Common myeloid progenitor, CD34-positive (primary cell): Measurements from ENCODE around the gene AFDN.

ENCODE experiments used
- CTCF ChIA-PET: fragments of 350-600 bp; sonication (Branson Sonifier 250); formaldehyde crosslinking; loops from one replicate; lab custom pipeline; 2021; ENCODE audit warnings: antibody characterized with exemption; lab: Charles Lee
- POLR2A ChIA-PET: fragments of 350-600 bp; sonication (Branson Sonifier 250); formaldehyde crosslinking; loops from one replicate; lab custom pipeline; 2021; ENCODE audit warnings: antibody characterized with exemption; lab: Charles Lee
- DNase-seq, 3 donors: peaks; one replicate each; pipeline versions ENCODE4 v3.0.0 to v3.0.0-alpha.2; 2013
- H3K27ac ChIP-seq, 2 experiments: 1 replicate in 1 of 2; 2 replicates in 1 of 2; pipeline ENCODE4 v1.7.0; 2013; ENCODE audit warnings: inconsistent platforms in 2 of 2, low read length in 2 of 2, mild to moderate bottlenecking in 2 of 2, low read depth in 1 of 2, moderate library complexity in 1 of 2; ENCODE audit not compliant: severe bottlenecking in 2 of 2, insufficient read depth in 1 of 2, poor library complexity in 1 of 2
- H3K27me3 ChIP-seq, 5 experiments: replicated peaks in 2 of 5; 1 replicate in 3 of 5; 2 replicates in 2 of 5; pipeline versions ENCODE4 v1.6.1 to v1.7.0; 2013; ENCODE audit warnings: low read length in 4 of 5, mild to moderate bottlenecking in 2 of 5, moderate library complexity in 2 of 5, inconsistent platforms in 1 of 5; ENCODE audit not compliant: insufficient read depth in 5 of 5, control insufficient read depth in 4 of 5
- H3K36me3 ChIP-seq, 4 experiments: 1 replicate in 2 of 4; 2 replicates in 2 of 4; pipeline versions ENCODE4 v1.6.1 to v1.7.0; 2013; ENCODE audit warnings: low read length in 3 of 4, control low read depth in 1 of 4, mild to moderate bottlenecking in 1 of 4; ENCODE audit not compliant: control insufficient read depth in 4 of 4, insufficient read depth in 4 of 4
- H3K4me1 ChIP-seq, 4 experiments: 1 replicate in 3 of 4; 2 replicates in 1 of 4; pipeline versions ENCODE4 v1.6.1 to v1.7.1; 2013; ENCODE audit warnings: low read length in 3 of 4, mild to moderate bottlenecking in 3 of 4, control low read depth in 1 of 4, inconsistent platforms in 1 of 4, moderate library complexity in 1 of 4; ENCODE audit not compliant: control insufficient read depth in 4 of 4, insufficient read depth in 4 of 4; ENCODE audit errors: control extremely low read depth in 1 of 4
- H3K4me3 ChIP-seq, 7 experiments: 1 replicate in 4 of 7; 2 replicates in 3 of 7; pipeline versions ENCODE4 v1.5.1 to v1.7.0; 2013; ENCODE audit warnings: mild to moderate bottlenecking in 7 of 7, low read length in 6 of 7, moderate library complexity in 6 of 7, inconsistent platforms in 2 of 7, low read depth in 2 of 7, control low read depth in 1 of 7; ENCODE audit not compliant: insufficient read depth in 4 of 7, control insufficient read depth in 1 of 7; ENCODE audit errors: extremely low read depth in 1 of 7
- H3K9me3 ChIP-seq, 5 experiments: 1 replicate in 4 of 5; 2 replicates in 1 of 5; pipeline versions ENCODE4 v1.6.1 to v1.7.1; 2013; ENCODE audit warnings: low read length in 4 of 5, mild to moderate bottlenecking in 2 of 5, inconsistent platforms in 1 of 5, low read depth in 1 of 5, moderate library complexity in 1 of 5; ENCODE audit not compliant: control insufficient read depth in 4 of 5, insufficient read depth in 2 of 5; ENCODE audit errors: control extremely low read depth in 1 of 5
- WGBS: methylation state at CpG from one replicate; pipeline ENCODE4 v1.1.5; 2013; ENCODE audit not compliant: insufficient coverage; 5-methylcytosine and 5-hydroxymethylcytosine counted together

Gene AFDN

GRCh38 chr6:167782698-167783517, 43.8 kb upstream of the AFDN start:
- WGBS, result 100% methylated on average over 3 of the region's 4 CpGs
- Histone ChIP-seq H3K27ac (no peak overlapping the region), H3K9me3 (no peaks in the 10 kb centered on the region), H3K4me3 (no peak overlapping the region), H3K27me3 (peaks cover 0 to 12% (median 2%) of the 10 kb centered on the region in 5 experiments), H3K36me3 (no peaks in the 10 kb centered on the region), H3K4me1 (no peaks in the 10 kb centered on the region)
- no peak for DNase-seq
- ChIA-PET POLR2A (no interaction called here), CTCF (no interaction called here)

- WGBS, result 97% methylated on average over 6 of the region's 10 CpGs
- DNase-seq, result no peak
- H3K36me3 ChIP-seq, result no peaks in the 10 kb centered on the region
- H3K27me3 ChIP-seq, result peaks cover 0 to 24% (median 5%) of the 10 kb centered on the region in 5 experiments
- H3K4me3 ChIP-seq, result no peak overlapping the region
- H3K9me3 ChIP-seq, result no peaks in the 10 kb centered on the region
- ChIA-PET CTCF (no interaction called here), POLR2A (interaction anchor here (0.6 kb wide), 1 partner anchor 71 kb away, joined by 3 read pairs; no protein-coding TSS in a partner anchor)
- H3K4me1 ChIP-seq, result no peaks in the 10 kb centered on the region
- no peak overlapping the region for H3K27ac ChIP-seq
Measured at GRCh38 chr6:167786853-167787675, 39.6 kb upstream of the AFDN start.

GRCh38 chr6:167787896-167788562, 38.7 kb upstream of the AFDN start:
- DNase-seq, result no peak
- Histone ChIP-seq H3K27ac (no peak overlapping the region), H3K36me3 (no peaks in the 10 kb centered on the region), H3K9me3 (no peaks in the 10 kb centered on the region), H3K4me3 (no peak overlapping the region), H3K4me1 (no peaks in the 10 kb centered on the region), H3K27me3 (peaks cover under 1 to 27% (median 2%) of the 10 kb centered on the region in 5 experiments)
- POLR2A ChIA-PET, result no interaction called here
- 99% methylated on average over 11 of the region's 23 CpGs for WGBS
- CTCF ChIA-PET, result no interaction called here

- Histone ChIP-seq H3K9me3 (no peaks in the 10 kb centered on the region), H3K4me1 (no peaks in the 10 kb centered on the region), H3K27ac (no peak overlapping the region), H3K36me3 (no peaks in the 10 kb centered on the region), H3K4me3 (no peak overlapping the region), H3K27me3 (peaks cover 2 to 27% (median 7%) of the 10 kb centered on the region in 5 experiments)
- 83% methylated on average over 1 of the region's 2 CpGs for WGBS
- DNase-seq, result no peak
- ChIA-PET POLR2A (no interaction called here), CTCF (no interaction called here)
Measured at GRCh38 chr6:167788563-167788903, 38.2 kb upstream of the AFDN start.

GRCh38 chr6:167789358-167789757, 37.4 kb upstream of the AFDN start:
- POLR2A ChIA-PET, result no interaction called here
- H3K27ac ChIP-seq, result no peak overlapping the region
- no peaks in the 10 kb centered on the region for H3K36me3 ChIP-seq
- no peak overlapping the region for H3K4me3 ChIP-seq
- no peaks in the 10 kb centered on the region for H3K9me3 ChIP-seq
- CTCF ChIA-PET, result interaction anchor here (0.9 kb wide), 1 partner anchor 17 kb away, joined by 3 read pairs; no protein-coding TSS in a partner anchor
- H3K27me3 ChIP-seq, result peaks cover 0 to 34% (median 9%) of the 10 kb centered on the region in 5 experiments
- DNase-seq, result no peak
- H3K4me1 ChIP-seq, result no peaks in the 10 kb centered on the region
- 81% methylated on average over 4 of the region's 6 CpGs for WGBS

GRCh38 chr6:167791091-167791779, 35.5 kb upstream of the AFDN start:
- Histone ChIP-seq H3K9me3 (no peaks in the 10 kb centered on the region), H3K36me3 (no peaks in the 10 kb centered on the region), H3K27me3 (peaks cover 3 to 52% (median 20%) of the 10 kb centered on the region in 5 experiments), H3K4me1 (peaks cover 0 to 13% (median 5%) of the 10 kb centered on the region in 4 experiments), H3K27ac (no peak overlapping the region), H3K4me3 (no peak overlapping the region)
- ChIA-PET CTCF (no interaction called here), POLR2A (no interaction called here)
- DNase-seq, result no peak
- 94% methylated on average over 10 of the region's 11 CpGs for WGBS
